GM23248 (cell line): ENCODE data around the gene LPAR5. TPM values are rescaled to one million over a fixed set of nuclear protein-coding genes. Genes with fewer than 3 reads are reported as not detected.
A peak's percentile ranks its signal among the peaks of the same experiment; 100 is the strongest.

Experiments used
- DNase-seq: peaks from one replicate; pipeline ENCODE4 v3.0.0-alpha.2; 2015
- H2AFZ ChIP-seq: fragments of 200-600 bp; sonication (generic); 2 replicates; pipeline ENCODE4 v1.6.1; 2016; ENCODE audit warnings: antibody characterized with exemption
- H3F3A ChIP-seq: fragments of 200-600 bp; sonication (generic); 2 replicates; pipeline ENCODE4 v1.6.1; 2016; ENCODE audit warnings: mild to moderate bottlenecking, antibody characterized with exemption, mixed run types; ENCODE audit not compliant: insufficient read depth
- H3K27ac ChIP-seq: fragments of 200-600 bp; sonication (generic); 2 replicates; pipeline ENCODE4 v1.5.1; 2016; ENCODE audit warnings: mild to moderate bottlenecking
- H3K27me3 ChIP-seq: fragments of 200-600 bp; sonication (generic); replicated peaks from 2 replicates; pipeline ENCODE4 v1.6.1; 2016; ENCODE audit warnings: mild to moderate bottlenecking; ENCODE audit not compliant: insufficient read depth
- H3K36me3 ChIP-seq: fragments of 200-600 bp; sonication (generic); 2 replicates; pipeline ENCODE4 v1.6.1; 2016; ENCODE audit warnings: low read depth, mild to moderate bottlenecking
- H3K4me1 ChIP-seq: fragments of 200-600 bp; sonication (generic); 2 replicates; pipeline ENCODE4 v1.6.1; 2016; ENCODE audit warnings: mild to moderate bottlenecking; ENCODE audit not compliant: insufficient read depth
- H3K4me2 ChIP-seq: fragments of 200-600 bp; sonication (generic); one replicate; pipeline ENCODE4 v1.6.1; 2016; ENCODE audit warnings: mild to moderate bottlenecking; ENCODE audit not compliant: unreplicated experiment
- H3K4me3 ChIP-seq: fragments of 200-600 bp; sonication (generic); 2 replicates; pipeline ENCODE4 v1.5.1; 2016; ENCODE audit warnings: mild to moderate bottlenecking
- H3K79me2 ChIP-seq: fragments of 200-600 bp; sonication (generic); 2 replicates; pipeline ENCODE4 v1.6.1; 2016; ENCODE audit warnings: mild to moderate bottlenecking; ENCODE audit not compliant: insufficient read depth
- H3K9ac ChIP-seq: fragments of 200-600 bp; sonication (generic); 2 replicates; pipeline ENCODE4 v1.6.1; 2016; ENCODE audit warnings: mild to moderate bottlenecking
- H3K9me2 ChIP-seq: fragments of 200-600 bp; sonication (generic); 2 replicates; pipeline ENCODE4 v1.6.1; 2016; ENCODE audit warnings: mixed run types, mild to moderate bottlenecking, moderate library complexity; ENCODE audit not compliant: insufficient read depth
- H3K9me3 ChIP-seq: fragments of 200-600 bp; sonication (generic); one replicate; pipeline ENCODE4 v1.6.1; 2017; ENCODE audit warnings: low read depth
- H4K20me1 ChIP-seq: fragments of 200-600 bp; sonication (generic); 2 replicates; pipeline ENCODE4 v1.6.0; 2016; ENCODE audit not compliant: insufficient read depth
- EZH2 ChIP-seq: fragments of 200-600 bp; sonication (generic); IDR thresholded peaks from 2 replicates; pipeline ENCODE4 v1.6.1; 2018; ENCODE audit warnings: antibody characterized with exemption, mild to moderate bottlenecking; ENCODE audit not compliant: insufficient read depth, poor library complexity, severe bottlenecking
- EZH2phosphoT487 ChIP-seq: fragments of 200-600 bp; sonication (generic); IDR thresholded peaks from 2 replicates; pipeline ENCODE4 v1.6.1; 2018; ENCODE audit warnings: antibody characterized with exemption, moderate library complexity, mild to moderate bottlenecking, low read depth; ENCODE audit not compliant: insufficient read depth
- WGBS, 2 experiments: methylation state at CpG; one replicate each; pipeline ENCODE4 v1.1.6; 2015 to 2017; ENCODE audit warnings: low lambda C conversion rate in 2 of 2, low coverage in 1 of 2; ENCODE audit errors: missing lambda C conversion rate in 2 of 2; 5-methylcytosine and 5-hydroxymethylcytosine counted together
- in situ Hi-C: fragments of 300-500 bp; cut with MboI; formaldehyde crosslinking; loops from 2 replicates; pipeline ENCODE4 v1.15.0; 2020
- polyA plus RNA-seq: library from polyadenylated mRNA; unstranded; fragments of >200 nt; fragmentation: Nextera tagmentation; extraction: Ambion mirVana; gene quantifications from 2 replicates; pipeline ENCODE4 v1.2.1, GENCODE V29; 2016
- total RNA-seq: library from RNA; depleted of rRNA; stranded (reverse); fragments of >200 nt; shearing (Covaris generic); gene quantifications from 2 replicates; pipeline ENCODE4 v1.2.3, GENCODE V29; 2014

The LPAR5 gene
- total and polyA plus RNA-seq, 2 experiments from 2014 or later: not detected

- Histone ChIP-seq H3K27ac (no peak within 1 kb of the TSS), H2AFZ (no peak within 1 kb of the TSS)
- in situ Hi-C loops: no loop called here
Measured at GRCh38 chr12:6647083-6647604, 11.4 kb upstream of the LPAR5 start, which contains the start of gene ACRBP. TSS of gene ACRBP (minus strand) at chr12:6647432. CDS start at chr12:6647366, 66 bp downstream.

DNA sequence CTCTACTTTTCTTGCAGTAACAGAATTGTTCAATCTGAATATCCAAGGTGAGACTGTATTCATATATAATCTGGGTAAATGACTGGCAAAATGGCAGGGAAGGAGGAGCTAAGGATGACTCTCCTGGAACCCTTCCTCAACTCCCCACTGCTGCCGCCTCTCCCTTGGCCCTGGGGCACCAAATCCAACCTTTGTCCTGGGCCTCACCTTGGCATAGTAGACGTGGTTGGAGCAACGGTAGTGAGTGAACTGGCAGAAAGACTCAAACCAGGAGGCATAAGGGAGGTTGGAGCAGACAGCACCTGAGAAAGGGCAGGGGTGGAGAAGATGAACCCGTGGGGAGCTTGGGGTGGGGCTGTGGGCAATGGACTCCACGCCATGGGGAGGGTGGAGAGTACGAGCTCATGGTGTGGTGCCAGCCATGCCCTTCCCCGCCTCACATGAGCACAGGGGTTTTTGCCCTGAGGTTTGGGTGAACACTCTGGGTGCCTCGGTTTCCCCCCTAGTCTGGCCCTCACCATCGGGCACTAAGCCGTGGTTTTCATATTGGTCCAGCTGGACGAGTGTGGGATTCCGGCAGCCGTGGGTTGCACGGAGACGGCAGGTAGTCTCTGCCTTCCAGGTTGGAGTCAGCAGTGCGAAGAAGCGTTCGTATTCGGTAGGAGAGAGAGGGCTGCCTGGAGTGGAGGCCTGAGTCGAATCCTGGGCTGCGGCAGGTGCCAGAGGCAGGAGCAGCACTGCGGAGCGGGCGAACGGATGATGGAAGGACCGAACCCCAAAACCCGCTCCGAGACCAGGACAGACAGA is 10.7 kb upstream of the LPAR5 start:
- DNase-seq: no peak
- no peaks in the 10 kb centered on the region for H3K9me3 ChIP-seq
- TF ChIP-seq EZH2 (no peak), EZH2phosphoT487 (no peak)
- in situ Hi-C loops: no loop called here
- no peaks in the 10 kb centered on the region for H3K9me2 ChIP-seq
- H3K27ac ChIP-seq: no peak overlapping the region
- peaks cover 7% of the 10 kb centered on the region; the same call in 1 of the 2 replicates for H3K36me3 ChIP-seq
- H3K4me2 ChIP-seq: no peak overlapping the region
- no peaks in the 10 kb centered on the region for H3K79me2 ChIP-seq
- H3K27me3 ChIP-seq: no peaks in the 10 kb centered on the region
- no peaks in the 10 kb centered on the region for H3F3A ChIP-seq
- H2AFZ ChIP-seq: no peak overlapping the region
- H3K4me3 ChIP-seq: no peak overlapping the region
- no peak overlapping the region for H3K9ac ChIP-seq
- H3K4me1 ChIP-seq: no peaks in the 10 kb centered on the region
- no peaks in the 10 kb centered on the region for H4K20me1 ChIP-seq
- 67 to 69% methylated on average over 27 to 28 of the region's 28 CpGs for WGBS, 2 experiments

More at GRCh38 chr12:6647083-6647604, 11.4 kb upstream of the LPAR5 start, which contains the start of gene ACRBP:
- no peak for TF ChIP-seq EZH2
- TF ChIP-seq EZH2phosphoT487: no peak
- no peaks in the 10 kb centered on the region for H3K9me3 ChIP-seq
- no peaks in the 10 kb centered on the region for H3K9me2 ChIP-seq
- H3K4me1 ChIP-seq: no peaks in the 10 kb centered on the region
- no peaks in the 10 kb centered on the region for H3F3A ChIP-seq
- peak; percentile 78 for DNase-seq
- H3K9ac ChIP-seq: no peak within 1 kb of the TSS
- H4K20me1 ChIP-seq: no peaks in the 10 kb centered on the region
- no peaks in the 10 kb centered on the region for H3K79me2 ChIP-seq
- H3K27me3 ChIP-seq: no peaks in the 10 kb centered on the region
- peaks cover 7% of the 10 kb centered on the region; the same call in 1 of the 2 replicates for H3K36me3 ChIP-seq
- H3K4me2 ChIP-seq: peak within 1 kb of the TSS; percentile 40
- peak within 1 kb of the TSS; percentile 45; the same call in 1 of the 2 replicates for H3K4me3 ChIP-seq
- WGBS, 2 experiments: 9 to 11% methylated on average over 38 of the region's 38 CpGs

GRCh38 chr12:6644903-6645302 is 9.1 kb upstream of the LPAR5 start:
- no peaks in the 10 kb centered on the region; the same call in 1 of the 2 replicates for H3K27me3 ChIP-seq
- no peak overlapping the region for H3K27ac ChIP-seq
- no peak overlapping the region for H3K9ac ChIP-seq
- H3K9me2 ChIP-seq: no peaks in the 10 kb centered on the region
- DNase-seq: no peak
- no peaks in the 10 kb centered on the region for H3F3A ChIP-seq
- no peaks in the 10 kb centered on the region for H3K9me3 ChIP-seq
- TF ChIP-seq EZH2: no peak
- TF ChIP-seq EZH2phosphoT487: no peak
- no peak overlapping the region for H2AFZ ChIP-seq
- peaks cover 1% of the 10 kb centered on the region; the same call in 1 of the 2 replicates for H3K36me3 ChIP-seq
- no peaks in the 10 kb centered on the region for H4K20me1 ChIP-seq
- in situ Hi-C loops: no loop called here
- no peaks in the 10 kb centered on the region for H3K4me1 ChIP-seq
- no peak overlapping the region for H3K4me2 ChIP-seq
- no peaks in the 10 kb centered on the region for H3K79me2 ChIP-seq
- WGBS, 2 experiments: 11 to 15% methylated on average over 5 of the region's 5 CpGs
- no peak overlapping the region for H3K4me3 ChIP-seq

GRCh38 chr12:6644257-6644596 is 8.5 kb upstream of the LPAR5 start:
- 62 to 73% methylated on average over 6 of the region's 6 CpGs for WGBS, 2 experiments
- no peak for TF ChIP-seq EZH2phosphoT487
- TF ChIP-seq EZH2: no peak
- Histone ChIP-seq H3K36me3 (no peaks in the 10 kb centered on the region), H4K20me1 (no peaks in the 10 kb centered on the region), H3K4me3 (no peak overlapping the region), H3K27ac (no peak overlapping the region), H3K4me1 (no peaks in the 10 kb centered on the region), H3K9ac (no peak overlapping the region), H3K27me3 (no peaks in the 10 kb centered on the region; the same call in 1 of the 2 replicates), H3F3A (no peaks in the 10 kb centered on the region), H3K9me3 (no peaks in the 10 kb centered on the region), H3K79me2 (no peaks in the 10 kb centered on the region), H3K9me2 (no peaks in the 10 kb centered on the region), H2AFZ (no peak overlapping the region), H3K4me2 (no peak overlapping the region)
- in situ Hi-C loops: no loop called here
- DNase-seq: no peak
